Stimulated activated CD4-positive, alpha-beta T cell treated with anti-CD3 and anti-CD28 coated beads, Interleukin-4, amount 100 ng/mL, for 4 hours (primary cell): ENCODE data around the gene CTNNA3.

Experiments
- DNase-seq, 2 experiments: peaks; one replicate each; pipeline ENCODE4 v3.0.0-alpha.2; 2020

The CTNNA3 gene

DNA sequence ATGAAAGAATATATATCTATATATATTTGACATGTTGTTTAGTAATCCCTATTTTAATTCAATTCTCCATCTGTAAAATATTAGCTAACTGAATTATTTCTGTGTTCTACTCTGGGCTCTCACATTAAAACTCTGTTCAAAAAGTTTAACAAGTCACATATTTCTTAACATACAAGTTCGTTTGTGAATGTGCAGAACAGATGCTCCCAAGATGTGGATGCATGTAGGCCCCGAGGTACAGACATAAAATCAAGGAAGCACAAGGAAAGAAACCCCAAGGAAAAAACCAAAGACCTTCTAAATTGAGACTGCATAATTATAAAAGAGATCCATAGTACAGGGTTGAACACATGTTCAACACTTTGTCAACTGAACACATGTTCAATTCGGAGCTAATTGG, 595.0 kb downstream of the CTNNA3 start:
- no peak for DNase-seq

DNA sequence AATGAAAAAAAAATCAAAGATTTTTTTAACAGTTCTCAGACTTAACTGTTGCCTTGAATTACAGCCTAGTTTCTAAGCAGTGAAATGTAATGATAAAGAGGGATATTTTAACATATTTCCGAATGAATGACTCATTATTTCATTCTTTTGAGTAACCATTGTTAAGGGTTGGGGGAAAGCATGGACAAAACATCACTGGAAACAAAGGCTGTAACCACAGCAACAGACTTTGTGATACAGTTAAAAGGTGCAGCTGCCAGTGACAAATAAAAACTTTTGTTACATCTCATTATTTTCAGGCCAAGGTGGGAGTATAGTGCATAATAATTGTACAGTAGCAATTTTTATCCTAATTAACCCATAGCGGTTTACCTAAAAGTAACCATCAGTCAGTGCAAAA, 597.5 kb downstream of the CTNNA3 start:
- no peak for DNase-seq

DNA sequence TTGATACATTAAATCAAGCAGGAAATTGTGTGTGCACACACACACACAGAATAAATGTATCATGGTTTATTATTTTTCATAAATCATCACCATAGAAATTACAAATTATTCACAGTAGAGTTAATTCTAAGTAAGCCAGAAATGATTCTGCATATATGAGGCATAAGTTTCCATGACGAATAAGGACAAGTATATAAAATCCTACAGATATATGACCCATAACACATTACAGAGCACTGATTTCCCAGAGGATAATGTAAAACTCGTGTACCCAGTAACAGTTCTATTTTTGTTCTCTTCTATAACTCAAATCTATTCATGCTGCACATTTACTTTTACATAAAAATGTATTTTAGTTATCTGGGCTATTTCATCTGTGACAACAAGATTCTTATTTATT, 600.5 kb downstream of the CTNNA3 start:
- no peak for DNase-seq

DNA sequence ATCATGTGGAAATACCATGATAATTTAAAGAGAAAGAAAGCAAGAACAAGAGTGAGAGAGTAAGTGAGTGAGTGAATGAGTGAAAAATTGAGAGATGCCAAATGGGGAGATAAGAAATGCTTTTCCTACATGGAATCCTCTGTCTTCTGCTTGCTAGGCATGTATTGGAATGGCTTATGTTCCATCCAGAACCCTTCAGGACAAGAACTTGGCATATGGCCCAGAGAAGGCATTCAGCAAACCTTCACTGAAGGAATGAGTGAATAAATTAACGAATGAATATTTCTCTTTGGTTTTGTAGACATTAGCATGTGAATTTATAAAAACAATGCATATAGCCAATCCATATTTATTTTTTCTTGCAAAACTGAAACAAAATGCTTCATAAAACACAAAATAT, 608.0 kb downstream of the CTNNA3 start:
- no peak for DNase-seq

DNA sequence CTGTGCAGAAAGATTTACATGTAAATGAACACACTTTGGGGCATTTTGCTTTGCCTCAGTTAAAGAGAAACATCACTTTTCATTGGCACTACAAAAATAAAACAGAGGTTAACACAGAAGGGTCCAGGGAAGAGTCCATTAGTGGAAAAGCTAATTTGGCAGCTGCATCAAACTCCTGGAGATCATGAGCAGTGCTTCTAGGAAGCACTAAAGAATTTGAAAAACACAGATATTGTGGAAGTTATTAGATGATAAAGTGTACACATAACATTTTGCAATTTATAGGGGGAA, 608.9 kb downstream of the CTNNA3 start:
- no peak for DNase-seq

DNA sequence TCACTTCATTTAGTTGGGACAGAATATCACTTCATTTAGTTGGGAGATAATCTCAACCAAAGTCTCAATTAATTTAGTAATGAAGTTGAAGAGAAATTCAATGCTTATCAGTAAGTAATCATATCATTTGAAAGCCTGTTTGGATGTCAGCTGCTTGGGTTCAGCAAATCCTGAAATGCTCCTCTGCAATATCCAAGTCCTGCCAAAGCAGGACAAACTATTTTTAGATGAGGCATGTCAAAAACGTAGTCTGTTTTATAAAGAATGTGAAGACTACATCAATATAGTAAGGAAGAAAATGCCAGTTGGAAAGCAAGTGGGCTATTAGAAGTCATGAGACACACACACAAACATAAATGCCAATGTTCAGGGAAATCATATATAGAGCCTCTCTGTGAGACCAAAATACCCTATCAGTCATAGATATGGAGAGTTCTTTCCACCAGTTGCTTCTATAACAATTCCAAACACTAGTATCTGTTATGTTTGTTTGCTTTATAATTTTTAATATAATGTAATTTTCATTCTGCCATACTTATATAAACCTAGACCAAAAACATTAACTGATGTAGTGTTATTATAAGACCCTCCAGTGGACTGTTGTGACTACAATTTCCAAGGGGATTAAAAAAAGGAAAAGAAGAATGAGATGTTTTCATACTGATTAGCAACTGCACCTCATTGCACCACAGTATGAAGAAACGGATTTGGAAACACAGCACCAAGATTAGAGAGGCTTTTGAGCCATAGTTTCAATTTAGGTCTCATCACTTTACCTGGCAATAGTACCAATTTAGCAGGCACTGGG, 609.5 kb downstream of the CTNNA3 start:
- no peak for DNase-seq

DNA sequence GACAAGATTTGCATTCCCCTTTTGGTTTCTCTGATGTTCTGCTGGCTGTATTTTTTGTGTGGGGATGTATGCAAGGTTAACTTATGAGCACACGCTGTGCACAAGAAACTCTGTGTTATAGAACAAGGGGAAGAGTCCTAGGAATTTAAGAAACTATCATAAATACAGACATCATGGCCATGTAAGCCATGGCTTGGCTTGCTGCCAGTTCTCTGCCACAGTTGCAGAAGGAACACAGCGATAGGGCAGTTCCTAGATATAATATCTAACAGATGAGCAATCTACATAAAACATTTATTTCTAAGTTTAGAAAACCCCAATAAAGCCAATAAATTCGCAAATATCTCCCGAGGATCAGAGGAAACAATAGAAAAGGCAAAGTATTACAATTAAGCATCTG, 616.9 kb downstream of the CTNNA3 start:
- DNase-seq = no peak

DNA sequence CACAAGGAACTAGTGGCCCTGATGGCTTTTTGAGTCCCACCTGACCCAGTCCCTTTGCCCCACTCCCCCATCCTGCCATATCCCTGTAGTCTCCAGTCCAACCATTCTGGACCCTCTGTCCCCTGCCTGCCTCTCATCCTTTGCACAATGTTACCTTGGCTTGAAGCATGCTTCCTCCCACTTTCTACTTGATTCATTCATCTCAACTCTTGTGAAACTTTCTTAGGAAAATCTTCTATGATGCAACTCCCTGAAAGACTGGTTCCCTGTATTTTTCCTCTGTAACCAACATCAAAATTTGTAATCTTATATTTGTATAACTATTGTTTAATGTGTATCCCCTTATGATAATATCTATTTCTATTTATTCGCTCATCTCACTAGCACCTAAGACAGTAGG, 618.6 kb downstream of the CTNNA3 start:
- no peak for DNase-seq

DNA sequence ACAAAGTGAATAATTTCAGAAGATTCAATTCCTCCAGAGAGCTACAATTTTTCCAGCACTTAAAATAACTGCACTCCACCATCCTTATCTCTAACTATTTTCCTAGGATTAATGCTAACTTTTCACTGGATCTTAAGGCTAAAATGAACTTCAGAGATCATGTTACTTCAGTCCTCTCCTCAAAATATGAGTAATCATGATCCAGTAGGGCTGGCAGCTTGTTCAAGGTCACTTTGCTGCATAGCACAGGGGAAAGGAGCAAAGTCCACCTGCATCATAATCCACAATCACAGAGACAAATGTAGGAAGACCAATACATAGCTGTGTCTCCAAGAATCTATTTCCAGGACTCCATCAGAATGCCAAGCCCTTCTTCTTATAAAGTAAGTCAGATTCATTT, 619.9 kb downstream of the CTNNA3 start:
- DNase-seq = no peak

DNA sequence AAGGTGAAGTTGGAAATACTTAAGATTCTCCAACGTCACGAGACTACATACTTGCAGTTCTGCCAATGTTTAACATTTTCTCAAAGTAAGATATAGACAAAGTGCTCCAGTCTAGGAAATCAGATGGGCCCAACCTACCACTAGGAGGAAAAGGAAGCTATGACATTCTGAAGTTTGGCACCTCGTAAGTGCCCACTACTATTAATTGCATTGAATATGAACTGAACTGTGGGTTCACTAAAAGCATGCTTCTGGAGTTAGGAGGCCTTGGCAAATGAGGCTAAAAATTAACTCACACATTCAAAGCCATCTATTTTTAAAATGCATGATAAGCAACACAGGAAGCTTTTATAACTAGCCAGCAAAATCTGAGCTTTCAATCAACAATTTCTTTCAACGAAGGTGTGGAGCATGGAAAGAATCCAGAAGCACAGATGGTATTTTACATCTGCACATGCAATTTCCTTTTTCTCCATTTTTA, 620.5 kb downstream of the CTNNA3 start:
- DNase-seq = no peak

DNA sequence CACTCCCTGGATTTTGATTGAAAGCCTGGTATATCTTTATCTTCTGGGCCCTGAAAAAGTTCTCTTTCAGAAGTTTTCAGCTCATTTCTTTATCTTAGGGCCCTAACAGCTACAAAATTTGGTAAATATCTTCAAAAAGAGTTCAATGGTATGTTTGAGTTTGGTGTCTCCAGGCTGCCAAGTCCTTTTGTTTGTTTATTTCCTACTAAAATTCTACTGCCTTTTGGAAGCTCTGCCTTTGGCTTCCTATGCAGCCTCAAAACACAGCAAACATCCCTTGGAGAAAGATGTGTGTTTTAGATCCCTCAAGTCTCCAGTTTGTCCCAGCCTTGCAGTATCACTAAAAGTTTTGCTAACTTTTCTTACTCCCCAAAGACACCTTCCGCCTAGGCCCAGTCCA, 623.3 kb downstream of the CTNNA3 start:
- no peak for DNase-seq

DNA sequence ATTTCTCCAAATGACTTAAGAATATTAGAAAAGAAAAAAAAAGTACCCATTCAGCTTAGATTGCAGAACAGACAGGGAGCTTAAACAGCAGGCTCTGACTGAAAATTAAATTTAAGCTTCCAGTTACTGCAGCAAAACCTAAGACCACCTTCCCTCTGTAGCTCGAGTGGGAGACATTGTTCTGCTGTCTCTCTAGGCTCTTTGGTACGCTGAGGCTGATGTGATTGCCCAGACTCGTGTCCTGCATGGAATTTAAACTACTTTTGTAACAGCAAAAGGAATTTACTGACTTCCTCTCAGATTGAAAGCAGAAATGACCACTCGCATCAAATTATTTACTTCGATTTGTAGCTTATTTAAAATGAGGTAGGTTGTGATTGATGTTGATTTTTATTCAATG, 645.6 kb downstream of the CTNNA3 start:
- DNase-seq = no peak

DNA sequence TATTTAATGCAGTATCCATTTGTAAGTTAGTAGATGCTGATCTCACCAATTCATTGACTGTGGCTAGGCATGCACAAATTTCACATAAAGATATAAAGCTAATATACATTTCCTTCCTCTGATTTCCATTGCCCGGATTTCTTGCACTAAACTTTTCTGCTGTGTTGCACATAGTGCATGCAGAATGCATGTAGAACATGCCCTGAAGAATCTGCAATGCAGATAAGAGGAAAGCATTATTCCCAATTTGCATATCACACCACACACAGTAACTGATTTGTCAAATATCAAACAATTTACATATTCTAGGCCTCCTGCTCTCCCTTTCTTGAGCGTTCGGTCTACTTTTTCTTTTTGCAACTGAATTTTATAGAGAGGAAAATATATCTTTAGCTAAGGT, 646.0 kb downstream of the CTNNA3 start:
- DNase-seq = no peak

DNA sequence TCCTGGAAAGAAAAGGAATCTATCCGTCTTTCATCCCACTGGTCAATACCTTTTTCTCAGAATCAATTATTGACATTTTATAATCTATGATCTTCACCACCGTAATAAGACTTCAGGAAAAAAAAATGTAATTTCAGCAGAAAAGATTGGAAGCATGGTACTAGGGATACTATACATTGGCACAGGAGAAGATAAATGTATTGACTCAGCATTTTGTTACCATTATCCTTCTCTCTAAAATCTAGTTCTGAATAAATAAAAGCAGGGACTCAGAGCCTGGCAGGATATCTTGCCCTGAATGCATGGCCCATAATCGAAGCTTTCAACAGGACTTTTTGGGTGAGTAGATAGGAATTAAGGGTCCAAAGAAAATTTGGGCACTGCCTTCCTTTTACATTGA, 649.5 kb downstream of the CTNNA3 start:
- no peak for DNase-seq

DNA sequence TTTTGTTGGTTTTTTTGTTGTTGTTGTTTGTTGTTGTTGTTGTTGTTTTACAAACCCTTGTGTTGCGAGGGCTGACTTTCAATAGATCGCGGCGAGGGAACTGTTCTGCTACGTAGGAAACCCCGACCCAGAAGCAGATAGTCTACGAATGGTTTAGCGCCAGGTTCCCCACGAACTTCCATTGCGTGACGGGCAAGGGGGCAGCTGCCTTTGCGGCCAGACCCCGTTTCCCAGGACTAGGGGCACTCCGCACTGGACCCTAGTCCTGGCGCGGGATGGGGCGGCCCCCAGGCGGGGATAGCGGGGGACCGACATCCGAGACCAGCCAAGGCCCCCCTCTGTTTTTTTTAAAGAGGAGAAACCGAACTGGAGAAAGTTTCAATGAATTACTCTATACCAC, 650.6 kb downstream of the CTNNA3 start:
- no peak for DNase-seq

DNA sequence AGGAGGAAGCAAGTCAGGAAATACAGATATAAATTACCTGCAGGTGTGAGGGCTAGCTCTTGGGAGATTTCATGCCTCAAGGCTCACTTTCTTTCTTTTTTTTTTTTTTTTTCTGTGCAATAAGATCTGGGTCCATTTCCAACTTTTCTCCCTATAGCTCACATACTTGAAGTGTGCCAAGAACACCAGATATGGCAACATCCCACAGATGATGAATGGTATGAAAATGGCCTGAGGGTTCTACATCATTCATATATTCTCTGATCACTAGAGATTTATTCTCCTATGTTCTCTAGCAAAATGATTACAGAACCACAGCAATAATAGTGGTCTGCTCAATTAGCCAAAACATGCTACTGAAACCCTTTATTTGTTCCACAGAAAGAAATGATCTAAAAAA, 653.0 kb downstream of the CTNNA3 start:
- DNase-seq = no peak

DNA sequence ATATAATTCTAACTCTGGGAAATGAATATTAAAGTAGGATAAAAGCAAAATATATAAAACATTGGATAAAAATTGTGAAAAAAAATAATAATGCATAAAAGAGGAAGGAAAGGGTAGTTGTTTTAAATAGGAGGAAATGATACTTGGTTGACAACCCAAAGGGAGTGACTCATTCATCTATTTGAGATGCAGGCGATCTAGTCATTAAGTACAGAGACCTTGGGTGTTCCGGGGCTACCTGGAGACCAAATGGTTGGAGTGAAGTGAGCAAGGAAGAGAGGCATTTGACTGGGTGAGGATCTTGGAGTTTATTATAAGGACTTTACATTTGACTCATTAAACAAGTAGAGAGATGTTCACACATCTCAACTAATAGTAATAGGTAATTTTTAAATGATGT, 659.2 kb downstream of the CTNNA3 start:
- no peak for DNase-seq

DNA sequence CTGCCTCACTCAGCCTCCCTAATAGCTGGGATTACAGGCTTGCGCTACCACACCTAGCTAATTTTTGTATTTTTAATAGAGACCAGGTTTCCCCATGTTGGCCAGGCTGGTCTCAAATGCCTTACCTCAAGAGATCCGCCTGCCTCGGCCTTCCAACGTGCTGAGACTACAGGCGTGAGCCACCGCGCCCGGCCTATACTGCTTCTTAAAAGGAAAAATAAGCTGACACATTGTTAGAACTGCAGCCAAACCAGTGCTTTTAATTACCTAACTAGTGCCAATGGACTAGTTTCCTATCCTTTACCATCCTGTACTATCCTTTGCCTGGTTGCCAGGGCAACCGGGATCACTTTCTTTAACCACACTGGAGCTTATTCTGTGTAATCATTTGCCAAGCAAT, 662.1 kb downstream of the CTNNA3 start:
- DNase-seq = no peak

DNA sequence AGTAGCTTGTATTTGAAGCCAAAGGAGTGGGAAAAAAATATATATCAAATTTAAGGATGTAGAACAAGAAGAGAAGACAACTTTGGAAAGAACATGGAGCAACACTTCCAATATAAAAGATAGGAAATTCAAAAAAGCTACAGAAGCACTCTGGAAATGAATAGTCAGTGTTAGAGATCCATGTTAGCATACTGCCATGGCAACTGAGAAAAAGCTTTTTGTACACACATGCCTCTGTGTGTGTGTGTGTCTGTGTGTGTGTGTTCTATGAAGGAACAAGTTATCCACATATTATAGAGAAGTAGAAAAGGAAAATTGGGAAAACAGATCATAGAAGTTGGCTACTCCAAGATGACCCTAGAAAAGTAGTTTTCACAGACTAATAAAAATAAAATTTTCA, 673.9 kb downstream of the CTNNA3 start:
- no peak for DNase-seq

DNA sequence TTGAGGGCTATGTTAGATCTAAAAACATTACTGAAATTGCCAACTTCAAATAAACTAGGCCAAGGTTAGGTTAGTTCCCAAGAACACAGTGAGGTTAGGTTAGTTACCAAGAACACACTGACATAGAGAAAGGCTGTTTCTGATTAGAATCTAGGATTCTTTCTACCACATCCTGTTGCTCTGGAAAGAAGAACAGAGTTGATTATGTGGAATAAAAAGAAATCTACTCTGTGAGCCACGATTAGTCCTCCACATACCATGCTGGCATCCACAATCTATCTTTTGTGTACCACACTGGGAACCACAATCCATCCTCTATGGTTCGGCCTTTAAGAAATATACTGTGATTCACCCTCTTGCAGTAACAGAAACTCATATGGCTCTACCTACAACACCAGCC, 678.8 kb downstream of the CTNNA3 start:
- DNase-seq = no peak

DNA sequence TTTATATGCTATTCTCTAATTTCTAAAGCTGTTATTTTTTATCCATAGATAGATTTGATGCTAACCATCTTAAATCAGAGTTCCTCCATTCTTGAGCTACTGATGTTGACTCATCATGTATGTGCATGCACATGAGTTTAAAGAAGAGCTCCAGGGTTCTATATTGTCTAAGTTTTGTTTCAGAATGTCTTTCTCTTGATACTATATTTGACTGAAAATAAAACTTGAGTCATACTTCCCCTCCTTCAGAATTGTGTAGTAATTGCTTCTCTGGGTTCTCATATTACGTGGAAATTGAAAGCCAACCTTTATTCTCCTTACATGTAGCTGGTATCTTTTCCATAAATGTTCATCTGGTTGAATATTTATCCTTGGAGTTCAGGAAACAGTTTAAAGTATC, 680.8 kb downstream of the CTNNA3 start:
- no peak for DNase-seq

DNA sequence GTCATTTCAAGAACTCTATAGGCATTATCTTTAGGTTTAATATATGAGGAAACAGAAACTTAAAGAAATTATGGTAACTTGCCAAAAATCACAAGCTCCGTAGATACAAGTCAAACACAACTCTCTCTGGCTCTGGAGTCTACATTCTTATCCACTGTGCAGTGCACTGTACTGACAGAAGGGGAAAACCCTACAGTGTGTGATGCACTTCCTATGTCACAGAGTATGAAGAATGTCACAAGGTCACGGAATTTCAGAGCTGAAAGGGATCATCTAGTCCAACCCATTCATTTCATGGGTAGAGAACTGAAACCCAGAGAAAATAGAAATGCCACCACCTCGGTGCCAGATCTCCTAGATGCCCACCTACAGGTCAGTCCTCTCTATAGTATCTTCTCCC, 684.0 kb downstream of the CTNNA3 start:
- no peak for DNase-seq

DNA sequence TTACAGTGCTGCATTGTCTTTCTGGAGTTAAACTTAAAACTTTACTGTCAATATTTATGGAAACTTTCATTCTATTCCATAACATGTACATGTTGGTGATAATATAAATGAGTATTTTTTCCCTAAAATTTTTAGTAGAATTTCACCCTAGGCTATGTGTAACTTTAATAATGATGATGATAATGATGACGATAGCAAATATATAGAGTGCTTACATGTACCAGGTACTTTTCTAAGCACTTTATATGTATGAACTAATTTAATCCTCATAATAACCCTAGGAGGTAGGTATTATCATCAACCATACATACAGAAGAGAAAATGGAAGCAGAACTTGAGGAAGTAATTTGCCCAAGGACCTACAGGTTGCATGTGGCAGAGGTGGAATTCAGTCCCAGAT, 684.5 kb downstream of the CTNNA3 start:
- no peak for DNase-seq

DNA sequence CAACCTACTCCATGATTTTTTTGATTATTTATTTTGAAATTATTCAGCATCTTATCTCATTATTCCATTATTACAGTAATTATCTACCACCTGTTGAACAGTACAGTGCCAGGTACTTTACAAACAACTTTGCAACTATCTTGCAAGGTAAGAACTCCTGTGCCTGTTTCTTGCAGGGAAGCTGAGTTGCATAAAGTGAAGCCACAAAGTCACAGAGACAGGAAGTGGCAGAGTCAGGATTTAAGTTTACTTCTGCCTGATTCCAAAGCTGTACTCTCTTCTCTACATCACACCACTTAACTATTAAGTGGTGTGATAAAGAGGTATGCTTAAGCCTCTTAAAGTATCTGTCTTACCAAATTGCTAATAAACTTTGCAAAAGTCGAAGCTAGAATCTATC, 690.0 kb downstream of the CTNNA3 start:
- no peak for DNase-seq

DNA sequence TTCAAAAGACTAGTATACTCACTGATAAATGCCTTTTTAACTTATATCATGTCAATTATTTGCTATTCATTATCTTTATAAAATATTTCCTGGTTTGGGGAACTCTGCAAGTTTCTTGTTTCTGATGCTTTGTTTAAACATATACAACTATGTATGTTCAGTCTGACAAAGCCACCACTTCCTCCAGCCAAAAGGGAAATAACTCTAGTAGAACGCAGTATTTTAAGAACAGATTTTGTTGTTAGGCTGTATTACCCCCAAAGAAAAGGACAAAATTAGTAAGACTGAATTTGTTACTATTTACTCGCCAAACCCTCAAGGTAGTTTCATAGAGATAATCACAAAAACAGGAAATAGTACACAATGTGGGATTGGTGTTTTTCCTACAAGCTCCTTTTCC, 691.3 kb downstream of the CTNNA3 start:
- DNase-seq = no peak
